Measurements from ENCODE around the gene CD44. TPM values are rescaled to one million over a fixed set of nuclear protein-coding genes. Genes with fewer than 3 reads are reported as not detected.

The CD44 gene
- total RNA-seq, 1 experiment from 2014 or later, result 15.9 TPM

- BruUV-seq (replicated peaks), result no TSS peak
- intact Hi-C loops (cut with micrococcal nuclease; ENCODE audit: unreplicated experiment), result no loop called here
- no peak overlapping the region for H3K4me3 ChIP-seq (ENCODE audit: low read depth, low read length, poor library complexity, severe bottlenecking)
- H3K4me1 ChIP-seq (ENCODE audit: insufficient read depth, low read length, poor library complexity, severe bottlenecking), result no peaks in the 10 kb centered on the region
- ChIA-PET CTCF (no interaction called here), POLR2A (ENCODE audit: low non-redundant PET) (no interaction called here)
- no peak for DNase-seq (ENCODE audit: low spot score)
- H3K27ac ChIP-seq (ENCODE audit: low read depth, low read length, poor library complexity, severe bottlenecking), result no peak overlapping the region
- TF ChIP-seq EZH2 (IDR thresholded peaks at IDR 0.05; ENCODE audit: borderline replicate concordance, low read depth, low read length, poor library complexity, severe bottlenecking) (no peak), CTCF (conservative IDR thresholded peaks at IDR 0.05; ENCODE audit: low read depth, low read length) (no peak)
- no peaks in the 10 kb centered on the region for H3K36me3 ChIP-seq (ENCODE audit: insufficient read depth, low read length, poor library complexity, severe bottlenecking)
- H3K9me3 ChIP-seq (ENCODE audit: low read depth, low read length, poor library complexity, severe bottlenecking), result no peaks in the 10 kb centered on the region
- H3K27me3 ChIP-seq (replicated peaks; ENCODE audit: insufficient read depth, low read depth, low read length, poor library complexity), result peaks cover 32% of the 10 kb centered on the region
These were observed 107.8 kb downstream of the CD44 start for GRCh38 chr11:35246745-35247144.

GRCh38 chr11:35247428-35247827, 108.5 kb downstream of the CD44 start:
- no TSS peak for BruUV-seq (replicated peaks)
- CTCF ChIA-PET, result no interaction called here
- DNase-seq (ENCODE audit: low spot score), result no peak
- Histone ChIP-seq H3K4me1 (ENCODE audit: insufficient read depth, low read length, poor library complexity, severe bottlenecking) (no peaks in the 10 kb centered on the region), H3K4me3 (ENCODE audit: low read depth, low read length, poor library complexity, severe bottlenecking) (no peak overlapping the region), H3K9me3 (ENCODE audit: low read depth, low read length, poor library complexity, severe bottlenecking) (no peaks in the 10 kb centered on the region), H3K27me3 (replicated peaks; ENCODE audit: insufficient read depth, low read depth, low read length, poor library complexity) (peaks cover 34% of the 10 kb centered on the region), H3K27ac (ENCODE audit: low read depth, low read length, poor library complexity, severe bottlenecking) (no peak overlapping the region), H3K36me3 (ENCODE audit: insufficient read depth, low read length, poor library complexity, severe bottlenecking) (no peaks in the 10 kb centered on the region)
- POLR2A ChIA-PET (ENCODE audit: low non-redundant PET), result no interaction called here
- intact Hi-C loops (cut with micrococcal nuclease; ENCODE audit: unreplicated experiment), result no loop called here
- no peak for TF ChIP-seq EZH2 (IDR thresholded peaks at IDR 0.05; ENCODE audit: borderline replicate concordance, low read depth, low read length, poor library complexity, severe bottlenecking)
- TF ChIP-seq CTCF (conservative IDR thresholded peaks at IDR 0.05; ENCODE audit: low read depth, low read length), result no peak

- intact Hi-C loops (cut with micrococcal nuclease; ENCODE audit: unreplicated experiment), result no loop called here
- Histone ChIP-seq H3K9me3 (ENCODE audit: low read depth, low read length, poor library complexity, severe bottlenecking) (no peaks in the 10 kb centered on the region), H3K27me3 (replicated peaks; ENCODE audit: insufficient read depth, low read depth, low read length, poor library complexity) (peaks cover 37% of the 10 kb centered on the region), H3K36me3 (ENCODE audit: insufficient read depth, low read length, poor library complexity, severe bottlenecking) (no peaks in the 10 kb centered on the region), H3K4me1 (ENCODE audit: insufficient read depth, low read length, poor library complexity, severe bottlenecking) (no peaks in the 10 kb centered on the region), H3K27ac (ENCODE audit: low read depth, low read length, poor library complexity, severe bottlenecking) (no peak overlapping the region), H3K4me3 (ENCODE audit: low read depth, low read length, poor library complexity, severe bottlenecking) (no peak overlapping the region)
- CTCF ChIA-PET, result no interaction called here
- POLR2A ChIA-PET (ENCODE audit: low non-redundant PET), result no interaction called here
- BruUV-seq (replicated peaks), result no TSS peak
- no peak for DNase-seq (ENCODE audit: low spot score)
- TF ChIP-seq CTCF (conservative IDR thresholded peaks at IDR 0.05; ENCODE audit: low read depth, low read length), result no peak
- TF ChIP-seq EZH2 (IDR thresholded peaks at IDR 0.05; ENCODE audit: borderline replicate concordance, low read depth, low read length, poor library complexity, severe bottlenecking), result no peak
These were observed 108.9 kb downstream of the CD44 start for GRCh38 chr11:35247863-35248262.

Data from A673 (cell line).